Sigmoid colon (tissue), 4 donors: ENCODE measurements around the gene KEL.

Experiments used
- CTCF ChIP-seq, 4 experiments: fragments of 450-650 bp in 3 of 4; fragments of 200-600 bp in 1 of 4; IDR thresholded peaks; one replicate each; pipeline ENCODE4 v1.5.1; 2016 to 2019; ENCODE audit warnings: antibody characterized with exemption in 4 of 4, mild to moderate bottlenecking in 3 of 4, moderate library complexity in 2 of 4
- EP300 ChIP-seq, 4 donors: sonication (generic); formaldehyde crosslinking; IDR thresholded peaks; one replicate each; pipeline ENCODE4 v1.6.1; 2017; ENCODE audit warnings: antibody characterized with exemption in 4 of 4
- POLR2A ChIP-seq, 2 donors: fragments of 450-650 bp; IDR thresholded peaks; one replicate each; pipeline ENCODE4 v1.6.1; 2016; ENCODE audit warnings: antibody characterized with exemption in 2 of 2, mild to moderate bottlenecking in 2 of 2, moderate library complexity in 2 of 2
- POLR2AphosphoS5 ChIP-seq, 4 donors: sonication (generic); formaldehyde crosslinking; IDR thresholded peaks; one replicate each; pipeline ENCODE4 v1.6.1; 2017; ENCODE audit warnings: antibody characterized with exemption in 4 of 4

- TF ChIP-seq CTCF (IDR thresholded peaks at IDR 0.05) = no peak
- TF ChIP-seq POLR2AphosphoS5 (IDR thresholded peaks at IDR 0.05) = no peak
- no peak for TF ChIP-seq EP300 (IDR thresholded peaks at IDR 0.05)
- TF ChIP-seq POLR2A (IDR thresholded peaks at IDR 0.05) = no peak
These were observed 53.0 kb downstream of the KEL start for GRCh38 chr7:142908921-142909890.
